ENCODE data around the gene NUTM2F. TPM values are rescaled to one million over a fixed set of nuclear protein-coding genes. Genes with fewer than 3 reads are reported as not detected.
"Not testable (repeated sequence)": the region's sequence is repeated elsewhere in the genome, so short reads cannot be mapped to it uniquely, and the experiment has no call there.

The NUTM2F gene
- total and polyA plus RNA-seq, 9 of the 15 experiments (the other 6 are each of a cell fraction or from before 2014, with no cell fraction given): 0.04 TPM; not detected in 8

GRCh38 chr9:94374176-94375056 is 46.0 kb upstream of the NUTM2F start:
- H4K20me1 ChIP-seq (replicated peaks; ENCODE audit: control insufficient read depth, insufficient read depth, low read length); POLR2A ChIA-PET; in situ Hi-C loops (cut with MboI); H3K36me3 ChIP-seq (ENCODE audit: control insufficient read depth, insufficient read depth, low read length); CTCF ChIA-PET (ENCODE audit: low intra/inter-chr PET ratio); H3K9me3 ChIP-seq (replicated peaks; ENCODE audit: control insufficient read depth, insufficient read depth, low read depth, low read length); H3K4me1 ChIP-seq (replicated peaks in 1 of 2; ENCODE audit: control insufficient read depth in 2 of 2, insufficient read depth in 2 of 2, low read length in 2 of 2); H3K9me1 ChIP-seq (ENCODE audit: control insufficient read depth, insufficient read depth, low read length); BruUV-seq (replicated peaks); H3K27me3 ChIP-seq (ENCODE audit: control insufficient read depth in 2 of 2, insufficient read depth in 2 of 2, low read length in 2 of 2); intact Hi-C loops (cut with micrococcal nuclease): not testable (repeated sequence)
- H3K4me2 ChIP-seq (ENCODE audit: insufficient read depth, low read length): peak overlapping the region; percentile 62
- DNase-seq (ENCODE audit: extremely low read depth in 1 of 4, low spot score in 3 of 4): peak; percentile 87 to 93 (median 90)
- ATAC-seq: peak; percentile 96
- peak overlapping the region; percentile 38 to 90; a peak in 3 of 4 replicates for H3K9ac ChIP-seq (ENCODE audit: insufficient read depth in 1 of 2, low read depth in 2 of 2, low read length in 2 of 2)
- peak overlapping the region; percentile 86 for H2AFZ ChIP-seq (ENCODE audit: low read depth, low read length)
- peak; percentile 96 for FAIRE-seq
- peak overlapping the region; percentile 54; the same call in 2 of the 3 replicates for H3K27ac ChIP-seq (ENCODE audit: extremely low read depth, low read depth, low read length)
- peak overlapping the region; percentile 47 for H3K4me3 ChIP-seq
- peaks cover 25% of the 10 kb centered on the region for H3K79me2 ChIP-seq (ENCODE audit: control insufficient read depth, insufficient read depth, low read length)
- under 1% methylated on average over 66 of the region's 106 CpGs for WGBS (ENCODE audit: insufficient coverage, low coverage, missing lambda C conversion rate)
- TF ChIP-seq KDM1A (IDR thresholded peaks at IDR 0.05) (peak in 1 of 2 experiments; percentile 69; a peak in 3 of 4 replicates), ESRRA (IDR thresholded peaks at IDR 0.05; ENCODE audit: borderline replicate concordance, low read depth) (0 out of 2 replicates have a peak, but pooled peaks have one; percentile 44), RBFOX2 (IDR thresholded peaks at IDR 0.05; ENCODE audit: low read depth, low read length) (peak; percentile 81), HCFC1 (IDR thresholded peaks at IDR 0.05; ENCODE audit: low read depth, low read length) (peak; percentile 67), CCNT2 (IDR thresholded peaks at IDR 0.05; ENCODE audit: borderline replicate concordance, extremely low read depth, insufficient read length, low read depth, low read length) (peak; percentile 42), KLF13 (tag; IDR thresholded peaks at IDR 0.05; ENCODE audit: borderline replicate concordance, low read depth) (peak; percentile 78; the same call in 1 of the 2 replicates), TBP (optimal IDR thresholded peaks at IDR 0.05; ENCODE audit: low read depth, low read length) (peak; percentile 50), HDAC2 (IDR thresholded peaks at IDR 0.05) (peak; percentile 63; the same call in 1 of the 2 replicates), ATF1 (CRISPR knock-in tag; IDR thresholded peaks at IDR 0.05) (peak; percentile 48; the same call in 1 of the 2 replicates), ATF1 (tag; IDR thresholded peaks at IDR 0.05) (peak; percentile 97), ZBTB11 (CRISPR knock-in tag; IDR thresholded peaks at IDR 0.05) (peak in 1 of 3 experiments; percentile 73; a peak in 2 of 6 replicates), E2F6 (IDR thresholded peaks at IDR 0.05; ENCODE audit: borderline replicate concordance in 1 of 2, extremely low read depth in 1 of 2, insufficient read depth in 1 of 2, insufficient read length in 1 of 2, low read depth in 1 of 2, low read length in 1 of 2, poor library complexity in 1 of 2, severe bottlenecking in 1 of 2) (peak in 1 of 2 experiments; percentile 31), MTA1 (IDR thresholded peaks at IDR 0.05; ENCODE audit: borderline replicate concordance) (peak; percentile 96), SP1 (CRISPR knock-in tag; IDR thresholded peaks at IDR 0.05) (peak; percentile 81)
